GM19351 (cell line): ENCODE measurements around the gene SIPA1L3.

Experiments
- ATAC-seq: cut with Tn5 transposase; IDR thresholded peaks from one replicate; pipeline ENCODE4 v1.9.1; 2021; ENCODE audit warnings: mild to moderate bottlenecking, moderate library complexity; ENCODE audit not compliant: unreplicated experiment

The SIPA1L3 gene

GRCh38 chr19:38142176-38143035, 235.4 kb downstream of the SIPA1L3 start:
- no peak for ATAC-seq

- no peak for ATAC-seq
Observed at GRCh38 chr19:38143847-38144246, 236.8 kb downstream of the SIPA1L3 start.

- no peak for ATAC-seq
Observed at GRCh38 chr19:38144667-38145066, 237.7 kb downstream of the SIPA1L3 start.

- no peak for ATAC-seq
Observed at GRCh38 chr19:38145623-38146022, 238.6 kb downstream of the SIPA1L3 start.

GRCh38 chr19:38148337-38148736, 241.3 kb downstream of the SIPA1L3 start:
- no peak for ATAC-seq

GRCh38 chr19:38149661-38150061, 242.7 kb downstream of the SIPA1L3 start:
- ATAC-seq = no peak

- no peak for ATAC-seq
Observed at GRCh38 chr19:38151242-38151641, 244.2 kb downstream of the SIPA1L3 start.

- ATAC-seq = no peak
Observed at GRCh38 chr19:38152461-38153379, 245.7 kb downstream of the SIPA1L3 start.

- ATAC-seq = no peak
Observed at GRCh38 chr19:38155453-38155852, 248.4 kb downstream of the SIPA1L3 start.

GRCh38 chr19:38158730-38159129, 251.7 kb downstream of the SIPA1L3 start:
- ATAC-seq = no peak

- ATAC-seq = no peak
Observed at GRCh38 chr19:38162094-38162493, 255.1 kb downstream of the SIPA1L3 start.

DNA sequence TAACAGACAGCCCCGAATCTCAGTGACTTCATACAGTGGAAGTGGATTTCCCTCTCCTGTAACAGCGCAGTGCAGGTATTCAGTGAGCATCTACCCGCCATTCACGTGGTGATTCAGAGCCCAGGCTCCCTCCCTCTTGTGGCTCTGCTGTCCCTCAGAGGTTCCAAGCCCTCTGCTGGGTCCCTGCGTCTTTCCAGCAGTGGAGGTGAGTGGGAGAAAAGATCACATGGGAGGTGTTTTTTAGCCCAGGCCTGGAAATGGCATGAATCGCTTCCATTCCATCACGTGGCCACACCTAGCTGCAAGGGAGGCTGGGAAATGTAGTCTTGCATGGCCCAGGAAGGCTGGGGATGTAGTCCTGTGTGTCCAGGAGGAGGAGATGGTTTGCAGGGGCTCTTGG, 255.6 kb downstream of the SIPA1L3 start:
- no peak for ATAC-seq

GRCh38 chr19:38163419-38164290, 256.6 kb downstream of the SIPA1L3 start:
- ATAC-seq = no peak

DNA sequence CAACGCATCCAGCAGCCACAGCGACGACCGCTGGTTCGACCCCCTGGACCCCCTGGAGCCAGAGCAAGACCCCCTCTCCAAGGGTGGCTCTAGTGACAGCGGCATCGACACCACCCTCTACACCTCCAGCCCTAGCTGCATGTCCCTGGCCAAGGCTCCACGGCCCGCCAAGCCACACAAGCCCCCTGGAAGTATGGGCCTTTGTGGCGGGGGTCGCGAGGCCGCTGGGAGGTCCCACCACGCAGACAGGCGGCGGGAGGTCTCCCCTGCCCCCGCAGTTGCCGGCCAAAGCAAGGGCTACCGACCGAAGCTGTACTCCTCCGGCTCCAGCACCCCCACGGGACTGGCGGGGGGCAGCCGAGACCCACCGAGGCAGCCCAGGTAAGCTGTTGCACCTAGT, 257.5 kb downstream of the SIPA1L3 start:
- no peak for ATAC-seq

DNA sequence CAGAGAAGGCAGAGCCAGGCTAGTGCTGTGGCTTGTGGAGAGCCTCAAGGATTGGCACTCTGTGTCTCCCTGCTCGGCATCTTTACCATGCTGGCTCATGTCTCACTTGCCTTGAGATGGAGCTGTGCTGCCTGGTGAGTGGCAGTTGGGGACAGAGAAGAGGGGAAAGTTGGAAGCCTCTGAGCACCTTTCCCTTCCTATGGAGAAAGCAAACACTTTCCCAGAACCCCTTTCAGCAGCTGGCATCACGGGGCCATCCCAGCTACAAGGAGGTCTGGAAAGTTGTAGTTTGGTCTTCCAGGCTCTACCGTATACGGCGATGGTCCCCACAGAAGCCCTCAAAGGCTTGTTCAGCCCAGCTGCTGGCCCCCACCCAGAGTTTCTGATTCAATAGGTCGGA, 258.3 kb downstream of the SIPA1L3 start:
- ATAC-seq = no peak

DNA sequence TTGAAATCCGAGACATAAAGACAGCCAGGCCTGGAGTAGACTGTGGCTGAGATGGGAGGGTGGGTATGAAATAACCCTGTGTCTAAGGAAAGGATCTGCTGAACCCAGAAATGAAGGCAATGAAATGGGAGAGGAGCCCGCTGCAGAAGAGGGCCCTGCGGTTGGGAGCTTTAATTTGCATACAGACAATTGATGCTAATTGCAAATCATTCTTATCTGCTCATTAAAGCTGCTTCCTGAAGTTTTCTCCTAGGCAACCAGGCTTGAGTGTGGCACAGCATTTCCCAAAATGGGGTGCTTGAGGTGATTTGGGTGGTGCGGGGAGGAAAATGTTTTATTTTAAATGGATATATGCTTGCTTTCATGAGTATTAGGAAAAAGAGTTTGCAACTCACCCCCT, 261.6 kb downstream of the SIPA1L3 start:
- ATAC-seq = no peak

DNA sequence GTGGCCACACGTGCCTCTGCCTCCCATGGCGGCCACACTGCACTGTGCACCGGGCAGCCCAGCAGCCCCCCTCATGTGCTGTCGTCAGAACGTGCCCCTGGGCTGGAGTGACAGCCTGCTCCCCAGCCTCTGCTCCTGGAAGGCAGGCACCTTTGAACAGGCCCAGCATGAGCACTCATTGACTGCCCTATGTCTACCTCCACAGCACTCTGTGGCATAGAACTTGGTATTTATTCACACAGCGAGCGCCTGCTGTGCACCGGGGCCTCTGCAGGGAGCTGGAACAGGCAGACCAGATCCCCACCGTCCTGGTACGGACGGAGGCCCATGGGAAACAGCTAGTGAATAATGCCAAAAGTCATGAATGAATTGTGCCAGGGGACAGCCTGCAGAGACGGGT, 263.3 kb downstream of the SIPA1L3 start:
- ATAC-seq = no peak

DNA sequence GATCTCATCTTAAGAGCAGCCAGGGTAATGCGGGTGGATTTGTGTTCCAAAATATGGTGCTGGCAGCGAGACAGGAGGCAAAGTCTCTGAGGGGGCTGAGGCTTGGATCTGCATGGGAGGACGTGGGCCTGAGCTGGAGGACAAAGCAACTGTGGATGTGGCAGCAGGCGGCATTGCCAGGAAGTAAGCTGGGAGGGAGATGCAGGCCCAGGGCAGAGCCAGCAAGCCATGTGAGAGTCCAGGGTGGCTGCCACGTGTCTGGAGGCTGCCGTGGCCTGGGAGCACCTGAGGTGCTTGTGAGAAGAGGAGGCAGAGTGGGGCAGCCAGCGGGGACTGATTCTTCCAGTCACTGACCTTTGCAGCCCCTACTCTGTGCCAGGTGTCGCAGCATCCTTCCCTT, 265.0 kb downstream of the SIPA1L3 start:
- ATAC-seq = no peak

DNA sequence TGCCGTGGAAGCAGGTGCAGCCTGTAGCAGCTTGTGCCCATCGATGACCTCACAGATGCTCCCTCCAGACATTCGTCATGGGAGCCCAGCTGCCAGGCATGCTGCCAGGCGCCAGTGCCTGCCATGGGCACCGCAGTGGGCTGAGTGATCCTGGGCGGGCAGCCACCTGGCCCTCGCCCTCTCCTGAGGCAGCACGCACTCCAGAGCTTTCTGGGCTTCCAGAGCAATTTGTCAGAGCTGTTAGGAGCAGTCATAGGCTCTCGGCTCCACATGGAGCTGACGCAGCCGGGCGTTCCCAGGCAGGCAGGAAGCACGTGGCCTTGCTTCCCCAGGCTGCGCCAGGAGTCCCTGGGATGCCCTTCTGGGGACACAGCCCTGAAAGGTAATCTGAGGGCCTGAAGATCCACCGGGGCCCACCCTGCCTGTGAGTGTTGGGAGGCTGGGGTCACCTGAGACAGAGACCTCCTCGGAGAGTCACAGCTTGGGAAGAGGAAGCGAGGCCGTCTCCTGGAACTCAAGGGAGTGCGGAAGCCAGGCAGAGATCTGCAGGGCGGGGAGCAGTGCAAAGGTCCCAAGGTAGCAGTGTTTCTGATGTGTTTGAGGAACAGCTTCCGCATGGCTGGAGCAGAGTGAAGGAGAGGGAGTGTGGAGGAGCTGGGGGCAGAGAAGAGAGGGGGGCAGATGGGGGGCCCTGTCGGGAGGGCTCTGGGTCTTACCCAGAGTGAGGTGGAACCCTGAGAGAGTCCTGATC, 266.5 kb downstream of the SIPA1L3 start:
- no peak for ATAC-seq

DNA sequence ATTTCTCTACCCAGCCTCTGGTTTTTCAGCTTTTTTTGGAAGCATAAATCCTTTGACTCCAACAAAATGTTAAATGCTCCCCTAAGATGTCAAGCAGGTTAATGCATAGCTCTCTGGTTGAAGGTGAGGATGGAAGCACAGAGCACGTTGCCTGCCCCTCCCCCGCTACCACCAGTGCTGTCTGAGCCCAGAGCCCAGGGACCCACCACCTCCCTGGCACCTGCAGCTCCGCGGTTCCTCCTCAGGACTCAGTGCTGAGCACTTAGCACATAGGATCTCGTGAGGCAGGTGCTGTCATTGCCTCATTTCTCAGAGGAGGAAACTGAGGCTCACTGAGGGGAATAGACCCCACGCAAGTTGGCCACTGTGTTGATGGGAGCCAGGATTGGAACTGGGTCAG, 268.4 kb downstream of the SIPA1L3 start:
- no peak for ATAC-seq
